HEK293T (cell line): Measurements from ENCODE around the gene PI4KA.

Experiments
- ARNT ChIP-seq: fragments of 450-650 bp; IDR thresholded peaks from 2 replicates; pipeline ENCODE4 v1.6.1; 2017; ENCODE audit warnings: mild to moderate bottlenecking
- BHLHE40 ChIP-seq: fragments of 450-650 bp; IDR thresholded peaks from 2 replicates; pipeline ENCODE4 v1.6.1; 2016; ENCODE audit warnings: mild to moderate bottlenecking, moderate library complexity, borderline replicate concordance
- FOXA1 ChIP-seq: fragments of 450-650 bp; IDR thresholded peaks from 2 replicates; pipeline ENCODE4 v1.6.1; 2016; ENCODE audit warnings: mild to moderate bottlenecking
- FOXK2 ChIP-seq: fragments of 450-650 bp; IDR thresholded peaks from 2 replicates; pipeline ENCODE4 v1.6.1; 2016; ENCODE audit warnings: mild to moderate bottlenecking
- FOXM1 ChIP-seq: fragments of 450-650 bp; IDR thresholded peaks from 2 replicates; pipeline ENCODE4 v1.6.1; 2017; ENCODE audit warnings: mild to moderate bottlenecking, borderline replicate concordance
- HDGF ChIP-seq: fragments of 450-650 bp; IDR thresholded peaks from 2 replicates; pipeline ENCODE4 v1.6.1; 2017; ENCODE audit warnings: antibody characterized with exemption, borderline replicate concordance
- L3MBTL2 ChIP-seq: fragments of 450-650 bp; conservative IDR thresholded peaks from 2 replicates; pipeline ENCODE4 v1.6.1; 2016; ENCODE audit warnings: mild to moderate bottlenecking
- LEF1 ChIP-seq: fragments of 450-650 bp; IDR thresholded peaks from 2 replicates; pipeline ENCODE4 v1.6.1; 2017; ENCODE audit warnings: mild to moderate bottlenecking, borderline replicate concordance
- SP1 ChIP-seq: fragments of 450-650 bp; IDR thresholded peaks from 2 replicates; pipeline ENCODE4 v1.6.1; 2017
- SUZ12 ChIP-seq: fragments of 450-650 bp; IDR thresholded peaks from 2 replicates; pipeline ENCODE4 v1.6.1; 2016; ENCODE audit warnings: mild to moderate bottlenecking
- TARDBP ChIP-seq: fragments of 450-650 bp; IDR thresholded peaks from 2 replicates; pipeline ENCODE4 v1.6.1; 2016
- ZNF384 ChIP-seq: fragments of 450-650 bp; IDR thresholded peaks from 2 replicates; pipeline ENCODE4 v1.6.1; 2016
- TF ChIP-seq, protein P1 (sequence below): fragments of 450-650 bp; IDR thresholded peaks from 2 replicates; pipeline ENCODE4 v1.6.1; 2016

DNA sequence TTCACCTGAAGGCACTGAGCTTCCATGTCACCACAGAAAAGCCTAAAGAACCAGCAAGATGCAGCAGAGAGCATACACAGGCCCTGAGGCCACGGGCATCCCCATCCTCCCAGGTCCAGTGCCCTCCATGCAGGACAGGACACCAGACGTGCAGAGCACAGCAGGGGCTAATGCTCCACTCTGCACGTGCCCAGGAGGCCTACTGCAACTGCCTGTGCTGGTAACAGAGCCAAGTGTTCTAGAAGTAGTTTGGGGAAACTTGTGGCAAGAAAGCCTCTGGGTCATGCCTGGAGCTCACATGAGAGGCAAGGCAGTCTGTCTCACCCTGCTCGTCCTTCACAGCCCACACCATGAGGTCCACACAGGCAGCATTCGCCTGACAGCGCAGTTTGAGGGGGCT is 54.0 kb downstream of the PI4KA start:
- TF ChIP-seq HDGF (no peak), BHLHE40 (no peak), SP1 (no peak), LEF1 (no peak), FOXM1 (no peak), L3MBTL2 (no peak), TARDBP (no peak), FOXK2 (no peak), FOXA1 (no peak), ZNF384 (no peak), ARNT (no peak), SUZ12 (no peak)
- TF ChIP-seq, protein P1, sequence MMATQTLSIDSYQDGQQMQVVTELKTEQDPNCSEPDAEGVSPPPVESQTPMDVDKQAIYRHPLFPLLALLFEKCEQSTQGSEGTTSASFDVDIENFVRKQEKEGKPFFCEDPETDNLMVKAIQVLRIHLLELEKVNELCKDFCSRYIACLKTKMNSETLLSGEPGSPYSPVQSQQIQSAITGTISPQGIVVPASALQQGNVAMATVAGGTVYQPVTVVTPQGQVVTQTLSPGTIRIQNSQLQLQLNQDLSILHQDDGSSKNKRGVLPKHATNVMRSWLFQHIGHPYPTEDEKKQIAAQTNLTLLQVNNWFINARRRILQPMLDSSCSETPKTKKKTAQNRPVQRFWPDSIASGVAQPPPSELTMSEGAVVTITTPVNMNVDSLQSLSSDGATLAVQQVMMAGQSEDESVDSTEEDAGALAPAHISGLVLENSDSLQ = no peak
